Esophagus squamous epithelium (tissue), 5 donors: ENCODE data around the gene C11orf91. TPM values are rescaled to one million over a fixed set of nuclear protein-coding genes. Genes with fewer than 3 reads are reported as not detected.
"Not testable (repeated sequence)": the region's sequence is repeated elsewhere in the genome, so short reads cannot be mapped to it uniquely, and the experiment has no call there.

Source experiments
- DNase-seq: peaks from one replicate; lab custom pipeline; 2025; lab: John Stamatoyannopoulos, UW
- H3K27ac ChIP-seq, 4 donors: fragments of 200-600 bp; sonication (generic); one replicate each; pipeline ENCODE4 v1.5.1; 2016 to 2019; ENCODE audit warnings: mild to moderate bottlenecking in 1 of 4
- H3K27me3 ChIP-seq, 4 donors: fragments of 200-600 bp; sonication (generic); 1 replicate in 3 of 4; 2 replicates in 1 of 4; pipeline versions ENCODE4 v1.5.1 to v1.6.0; 2017 to 2021; ENCODE audit warnings: antibody characterized with exemption in 1 of 4
- H3K36me3 ChIP-seq, 3 donors: fragments of 200-600 bp; sonication (generic); one replicate each; pipeline ENCODE4 v1.5.1; 2016 to 2019
- H3K4me1 ChIP-seq, 3 donors: fragments of 200-600 bp; sonication (generic); one replicate each; pipeline ENCODE4 v1.5.1; 2017 to 2019
- H3K4me3 ChIP-seq, 4 donors: fragments of 200-600 bp; sonication (generic); 1 replicate in 3 of 4; 2 replicates in 1 of 4; pipeline ENCODE4 v1.5.1; 2016 to 2019; ENCODE audit warnings: mild to moderate bottlenecking in 2 of 4, moderate library complexity in 1 of 4
- H3K9me3 ChIP-seq, 3 donors: fragments of 200-600 bp; sonication (generic); one replicate each; pipeline ENCODE4 v1.5.1; 2016 to 2019
- CTCF ChIP-seq, 6 experiments: fragments of 450-650 bp in 4 of 6; fragments of 200-600 bp in 2 of 6; sonication (generic) in 2 of 6; IDR thresholded peaks; one replicate each; pipeline ENCODE4 v1.5.1; 2016 to 2019; ENCODE audit warnings: antibody characterized with exemption in 6 of 6, mild to moderate bottlenecking in 4 of 6, moderate library complexity in 4 of 6
- POLR2A ChIP-seq, 4 donors: fragments of 450-650 bp; IDR thresholded peaks; one replicate each; pipeline ENCODE4 v1.6.1; 2017; ENCODE audit warnings: antibody characterized with exemption in 4 of 4, mild to moderate bottlenecking in 4 of 4, moderate library complexity in 3 of 4
- WGBS, 2 donors: methylation state at CpG; one replicate each; pipeline ENCODE4 v1.1.5; 2018; 5-methylcytosine and 5-hydroxymethylcytosine counted together
- intact Hi-C: fragments of 100-400 bp; cut with DNase I; formaldehyde crosslinking; loops from one replicate; pipeline ENCODE4 v1.15.0; 2022
- total RNA-seq, 4 donors: library from RNA; depleted of rRNA; stranded (reverse); fragments of >200 nt; gene quantifications; one replicate each; pipeline ENCODE4 v1.1.0, GENCODE V29; 2016
- donor health status: DM: yes; HTN: yes; CAD: no.

C11orf91 gene
- total RNA-seq, 4 donors from 2014 or later: not detected

- no peak overlapping the region for H3K27ac ChIP-seq
Measured at GRCh38 chr11:33709466-33709865, 8.8 kb upstream of the C11orf91 start.

GRCh38 chr11:33708985-33709384 is 8.4 kb upstream of the C11orf91 start:
- H3K4me3 ChIP-seq: no peak overlapping the region
- H3K4me1 ChIP-seq: peaks cover 0 to 68% (median 21%) of the 10 kb centered on the region in 3 donors
- intact Hi-C loops: no loop called here
- H3K27ac ChIP-seq: no peak overlapping the region
- no peak for DNase-seq
- H3K36me3 ChIP-seq: peaks cover 7 to 92% (median 8%) of the 10 kb centered on the region in 3 donors
- WGBS, 2 donors: 53 to 81% methylated on average over 1 of the region's 1 CpG
- H3K27me3 ChIP-seq: no peaks in the 10 kb centered on the region
- no peaks in the 10 kb centered on the region for H3K9me3 ChIP-seq
- no peak for TF ChIP-seq POLR2A (IDR thresholded peaks at IDR 0.05)
- no peak for TF ChIP-seq CTCF (IDR thresholded peaks at IDR 0.05)

More at GRCh38 chr11:33709466-33709865, 8.8 kb upstream of the C11orf91 start:
- Histone ChIP-seq H3K4me3 (no peak overlapping the region), H3K27me3 (no peaks in the 10 kb centered on the region), H3K36me3 (peaks cover 7 to 94% (median 8%) of the 10 kb centered on the region in 3 donors), H3K9me3 (no peaks in the 10 kb centered on the region), H3K4me1 (peaks cover 0 to 63% (median 16%) of the 10 kb centered on the region in 3 donors)
- intact Hi-C loops: no loop called here
- DNase-seq: no peak
- 61 to 63% methylated on average over 3 of the region's 3 CpGs for WGBS, 2 donors
- TF ChIP-seq CTCF (IDR thresholded peaks at IDR 0.05) (no peak), POLR2A (IDR thresholded peaks at IDR 0.05) (no peak)

- intact Hi-C loops, H3K4me3 ChIP-seq, DNase-seq, H3K27me3 ChIP-seq, H3K9me3 ChIP-seq: not testable (repeated sequence)
- Histone ChIP-seq H3K36me3 (peaks cover 7 to 80% (median 8%) of the 10 kb centered on the region in 3 donors), H3K27ac (peak overlapping the region in 3 of 4 donors; percentile 45 to 91 (median 91)), H3K4me1 (peaks cover 6 to 72% (median 24%) of the 10 kb centered on the region in 3 donors)
- no CpG with 5 or more reads among the region's 2 CpGs for WGBS, 2 donors
Measured at GRCh38 chr11:33707831-33708230, 7.2 kb upstream of the C11orf91 start.

- no peak for DNase-seq
- WGBS, 2 donors: 78 to 85% methylated on average over 2 of the region's 2 CpGs
- Histone ChIP-seq H3K4me1 (peaks cover 14 to 80% (median 27%) of the 10 kb centered on the region in 3 donors), H3K27me3 (no peaks in the 10 kb centered on the region), H3K27ac (peak overlapping the region in 3 of 4 donors; percentile 45 to 91 (median 91)), H3K4me3 (no peak overlapping the region), H3K9me3 (no peaks in the 10 kb centered on the region), H3K36me3 (peaks cover 7 to 72% (median 8%) of the 10 kb centered on the region in 3 donors)
- no peak for TF ChIP-seq CTCF (IDR thresholded peaks at IDR 0.05)
- TF ChIP-seq POLR2A (IDR thresholded peaks at IDR 0.05): no peak
- intact Hi-C loops: no loop called here
Measured at GRCh38 chr11:33706966-33707365, 6.3 kb upstream of the C11orf91 start.

- Histone ChIP-seq H3K4me3 (no peak overlapping the region), H3K27ac (peak overlapping the region in 3 of 4 donors; percentile 45 to 91 (median 91)), H3K36me3 (peaks cover 7 to 69% (median 8%) of the 10 kb centered on the region in 3 donors), H3K9me3 (no peaks in the 10 kb centered on the region), H3K27me3 (no peaks in the 10 kb centered on the region), H3K4me1 (peaks cover 17 to 85% (median 32%) of the 10 kb centered on the region in 3 donors)
- 43 to 58% methylated on average over 2 of the region's 2 CpGs for WGBS, 2 donors
- intact Hi-C loops: no loop called here
- no peak for DNase-seq
- TF ChIP-seq POLR2A (IDR thresholded peaks at IDR 0.05) (no peak), CTCF (IDR thresholded peaks at IDR 0.05) (no peak)
Measured at GRCh38 chr11:33706546-33706945, 5.9 kb upstream of the C11orf91 start.
